ENCODE data around the gene CCL27.

Gene CCL27

GRCh38 chr9:34662526-34663302 is at the start of gene CCL27:
Gene CCL27 (minus strand): TSS chr9:34662657. CDS start chr9:34662633, 24 bp downstream.
- DNase-seq, result no peak

- DNase-seq, result no peak
These were observed 49.7 kb upstream of the CCL27 start for GRCh38 chr9:34712140-34712539.

GRCh38 chr9:34710023-34710422 is 47.6 kb upstream of the CCL27 start, which contains the start of gene CCL21:
Gene CCL21 (minus strand): TSS chr9:34710136. CDS start chr9:34710066, 70 bp downstream.
- DNase-seq, result no peak

GRCh38 chr9:34709196-34709978 is 46.9 kb upstream of the CCL27 start:
- no peak for DNase-seq

- DNase-seq, result no peak
These were observed 44.7 kb upstream of the CCL27 start for GRCh38 chr9:34707130-34707529.

- DNase-seq, result peak; percentile 78 to 80
These were observed 39.6 kb upstream of the CCL27 start for GRCh38 chr9:34701769-34702736.

GRCh38 chr9:34701023-34701768 is 38.7 kb upstream of the CCL27 start:
- DNase-seq, result peak; percentile 65 to 73

- no peak for DNase-seq
These were observed 32.4 kb upstream of the CCL27 start for GRCh38 chr9:34694811-34695210.

- no peak for DNase-seq
These were observed 31.1 kb upstream of the CCL27 start for GRCh38 chr9:34693560-34693959.

GRCh38 chr9:34691936-34692315 is 29.5 kb upstream of the CCL27 start:
- DNase-seq, result no peak

- no peak for DNase-seq
These were observed 28.8 kb upstream of the CCL27 start, which contains the start of gene CCL19 for GRCh38 chr9:34690983-34691935. Gene CCL19 (minus strand): TSS chr9:34691276. CDS start chr9:34691139, 137 bp downstream.

GRCh38 chr9:34689512-34689911 is 27.1 kb upstream of the CCL27 start:
- DNase-seq, result no peak

GRCh38 chr9:34689116-34689470 is 26.6 kb upstream of the CCL27 start:
- no peak for DNase-seq

GRCh38 chr9:34688329-34689115 is 26.1 kb upstream of the CCL27 start:
- no peak for DNase-seq

- no peak for DNase-seq
These were observed 25.0 kb upstream of the CCL27 start for GRCh38 chr9:34687276-34688030.

- no peak for DNase-seq
These were observed 24.3 kb upstream of the CCL27 start for GRCh38 chr9:34686732-34687131.

- DNase-seq, result no peak
These were observed 23.8 kb upstream of the CCL27 start for GRCh38 chr9:34686231-34686630.

- DNase-seq, result no peak
These were observed 23.1 kb upstream of the CCL27 start for GRCh38 chr9:34685591-34685990.

- DNase-seq, result no peak
These were observed 22.4 kb upstream of the CCL27 start for GRCh38 chr9:34684816-34685215.

Data from NCI-H2081 (cell line).